SK-N-DZ (cell line): ENCODE measurements around the gene HKDC1.

ENCODE experiments used
- DNase-seq: peaks from one replicate; pipeline ENCODE4 v3.0.0-alpha.2; 2015; ENCODE audit warnings: low spot score

HKDC1 gene

DNA sequence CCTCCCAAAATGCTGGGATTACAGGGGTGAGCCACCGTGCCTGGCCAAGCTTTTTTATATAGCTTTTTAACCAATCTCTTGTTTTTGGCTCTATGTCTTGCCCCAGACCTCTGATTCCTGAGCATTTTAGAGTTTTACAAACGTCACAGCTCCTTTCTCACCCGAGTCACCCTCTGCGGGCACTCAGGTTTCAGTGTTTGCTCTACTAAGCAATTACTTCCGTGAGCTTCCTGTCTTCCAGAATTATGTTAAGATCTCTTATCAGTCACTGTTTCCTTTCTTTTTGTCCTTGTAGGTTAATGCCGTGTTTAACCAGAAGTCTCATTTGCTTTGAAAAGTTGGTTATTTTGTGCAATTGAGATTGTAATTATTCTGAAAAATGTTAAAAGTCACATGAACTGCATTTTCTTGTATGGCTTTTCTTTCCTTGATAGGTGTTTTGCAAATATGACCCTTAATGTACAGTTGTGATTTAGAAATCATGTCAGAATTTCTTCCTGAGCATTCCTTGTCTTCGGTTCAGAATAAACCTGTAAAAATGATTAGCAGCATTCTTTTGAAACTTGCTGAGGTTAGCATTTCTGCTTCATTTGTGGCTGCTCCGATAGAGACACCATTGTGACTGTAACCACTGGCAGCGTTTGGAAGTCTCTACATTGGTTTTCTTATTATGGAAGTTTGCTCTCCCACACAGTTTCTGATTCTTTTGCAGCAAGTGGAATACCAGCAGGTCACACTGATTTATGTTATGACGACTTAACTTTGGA is 4.5 kb upstream of the HKDC1 start:
- DNase-seq, result no peak

DNA sequence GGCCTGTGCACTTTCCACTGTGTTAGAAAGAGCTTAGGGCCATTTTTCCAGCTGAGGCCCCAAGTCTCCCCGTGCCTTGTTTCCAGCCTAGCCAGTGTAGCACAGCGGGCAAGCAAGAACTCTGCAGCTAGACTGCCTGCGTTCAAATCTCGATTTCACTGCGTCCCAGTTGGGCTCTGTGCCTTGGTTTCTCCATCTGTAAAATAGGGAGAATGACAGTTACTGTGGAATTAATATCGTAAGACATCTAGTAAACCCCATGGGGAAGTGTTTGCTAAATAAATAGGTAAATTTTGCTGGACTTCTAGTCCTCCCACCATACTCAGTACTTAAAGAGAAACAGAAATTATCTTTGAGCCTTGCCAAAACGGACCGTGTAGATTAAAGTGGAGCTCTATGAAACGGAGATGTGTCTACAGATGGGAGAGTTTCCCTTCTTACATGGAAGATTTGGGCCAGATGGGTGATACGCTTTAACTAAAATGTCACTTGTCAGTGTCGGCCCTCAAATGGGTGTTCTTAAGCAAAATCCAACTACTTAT is 3.5 kb upstream of the HKDC1 start:
- DNase-seq, result no peak

DNA sequence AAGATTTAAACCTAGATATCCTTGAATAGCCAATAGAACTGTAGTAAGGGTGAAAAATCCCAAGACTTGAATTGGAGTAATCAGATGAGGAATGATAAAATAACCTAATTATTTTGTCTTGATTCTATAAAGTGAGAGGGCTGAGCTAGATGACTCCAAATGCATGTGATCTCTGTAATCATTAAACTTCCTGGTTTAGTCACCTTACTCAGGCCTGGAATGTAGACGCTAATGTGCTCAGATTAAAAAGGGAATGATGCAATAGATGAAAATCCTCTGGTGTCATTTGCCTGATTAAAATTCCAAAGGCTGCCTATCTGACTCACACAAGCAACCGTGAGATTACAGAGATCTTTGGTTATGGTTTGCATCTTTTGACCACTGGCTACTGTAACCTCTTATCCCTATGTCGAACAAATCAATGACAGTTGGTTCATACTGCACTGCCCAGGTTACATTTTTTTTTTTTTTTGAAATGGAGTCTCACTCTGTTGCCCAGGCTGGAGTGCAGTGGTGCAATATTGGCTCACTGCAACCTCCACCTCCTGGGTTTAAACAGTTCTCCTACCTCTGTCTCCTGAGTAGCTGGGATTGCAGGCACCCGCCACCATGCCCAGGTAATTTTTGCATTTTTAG is 2.9 kb upstream of the HKDC1 start:
- no peak for DNase-seq

DNA sequence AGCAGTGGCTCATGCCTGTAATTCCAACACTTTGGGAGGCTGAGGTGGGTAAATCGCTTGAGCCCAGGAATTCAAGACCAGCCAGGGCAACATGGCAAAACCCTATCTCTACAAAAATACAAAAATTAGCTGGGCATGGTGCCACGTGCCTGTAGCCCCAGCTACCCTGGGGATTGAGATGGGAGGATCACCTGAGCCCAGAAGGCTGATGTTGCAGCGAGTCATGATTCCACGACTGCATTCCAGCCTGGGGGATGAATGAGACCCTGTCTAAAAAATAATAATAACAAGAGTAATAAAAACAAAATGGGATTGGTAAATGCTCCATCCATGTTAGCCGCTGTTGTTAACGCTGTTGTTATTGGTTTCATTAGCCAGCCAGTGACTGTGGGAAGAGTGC is 1.3 kb upstream of the HKDC1 start:
- no peak for DNase-seq

DNA sequence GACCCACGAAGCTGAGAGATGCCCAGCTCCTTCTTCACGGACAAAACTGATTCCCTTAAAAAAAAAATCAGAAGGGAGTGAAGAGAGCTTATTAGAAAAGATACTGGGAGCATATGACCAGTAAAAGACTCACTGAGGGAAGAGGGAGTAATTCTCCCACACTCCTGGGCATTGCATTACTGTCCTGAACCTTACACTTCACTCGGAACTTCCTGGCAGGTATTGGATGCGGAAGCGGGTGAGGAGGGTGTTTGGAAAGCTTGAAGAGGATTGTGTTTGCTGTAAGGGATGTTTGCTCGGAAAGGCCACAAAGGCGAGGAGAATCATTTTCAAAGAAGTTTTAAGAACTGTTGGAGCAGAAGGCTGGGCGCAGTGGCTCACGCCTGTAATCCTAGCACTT is 375 bp downstream of the HKDC1 start:
- DNase-seq, result no peak

DNA sequence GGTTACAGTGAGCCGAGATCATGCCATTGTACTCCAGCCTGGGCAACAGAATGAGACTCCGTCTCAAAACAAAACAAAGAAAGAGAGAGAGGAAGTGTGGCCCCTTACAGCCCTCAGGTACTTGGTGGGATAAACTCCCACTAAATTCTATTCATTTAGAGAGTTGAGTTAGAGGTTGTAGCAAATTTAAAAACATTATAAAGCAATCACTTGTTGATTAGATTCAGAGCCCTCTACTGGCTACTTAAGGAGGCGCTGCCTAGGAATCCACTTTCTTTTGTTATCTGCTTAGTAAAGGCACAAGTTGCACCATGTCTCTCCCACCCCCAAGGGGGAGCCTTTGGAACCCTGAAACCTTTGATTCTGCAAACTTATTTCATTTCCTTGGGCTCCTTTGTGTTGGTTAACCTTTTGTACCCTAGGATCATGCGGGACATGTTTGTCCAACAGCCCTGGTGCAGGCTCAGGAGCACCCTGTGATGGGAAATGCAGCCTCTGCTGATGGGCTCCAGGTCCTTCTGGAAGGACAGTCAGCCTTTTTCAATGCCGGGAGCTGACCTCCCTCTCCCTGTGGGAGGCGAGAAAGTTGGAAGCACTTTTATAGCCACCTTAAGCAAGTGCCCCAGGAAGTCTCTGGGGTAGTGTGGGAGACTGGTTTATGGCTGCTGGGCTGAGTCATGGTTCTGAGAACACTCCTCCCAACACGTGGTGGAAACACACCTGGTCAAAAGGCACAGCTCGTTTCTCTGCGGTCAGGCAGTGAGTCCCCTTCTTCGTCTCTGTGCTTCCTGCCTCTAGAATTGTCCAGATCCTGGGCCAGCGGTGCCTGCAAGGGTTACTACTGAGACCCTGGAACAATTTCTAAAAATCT is 2.3 kb downstream of the HKDC1 start:
- peak; percentile 46 for DNase-seq

DNA sequence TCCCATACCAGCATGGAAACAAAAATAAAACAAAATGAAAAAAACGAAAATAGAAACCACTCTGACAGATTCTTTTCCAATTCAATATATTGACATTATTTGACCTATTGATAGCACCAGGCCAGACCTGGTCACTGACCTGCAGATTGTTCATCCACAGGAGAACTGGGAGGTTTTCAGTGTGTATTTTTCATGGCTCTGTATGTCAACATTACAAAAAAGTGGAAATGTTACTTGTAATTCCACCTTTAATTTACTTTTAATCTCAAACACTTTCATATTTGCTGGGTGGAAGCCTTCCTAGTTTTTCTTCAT is 2.9 kb downstream of the HKDC1 start:
- no peak for DNase-seq

DNA sequence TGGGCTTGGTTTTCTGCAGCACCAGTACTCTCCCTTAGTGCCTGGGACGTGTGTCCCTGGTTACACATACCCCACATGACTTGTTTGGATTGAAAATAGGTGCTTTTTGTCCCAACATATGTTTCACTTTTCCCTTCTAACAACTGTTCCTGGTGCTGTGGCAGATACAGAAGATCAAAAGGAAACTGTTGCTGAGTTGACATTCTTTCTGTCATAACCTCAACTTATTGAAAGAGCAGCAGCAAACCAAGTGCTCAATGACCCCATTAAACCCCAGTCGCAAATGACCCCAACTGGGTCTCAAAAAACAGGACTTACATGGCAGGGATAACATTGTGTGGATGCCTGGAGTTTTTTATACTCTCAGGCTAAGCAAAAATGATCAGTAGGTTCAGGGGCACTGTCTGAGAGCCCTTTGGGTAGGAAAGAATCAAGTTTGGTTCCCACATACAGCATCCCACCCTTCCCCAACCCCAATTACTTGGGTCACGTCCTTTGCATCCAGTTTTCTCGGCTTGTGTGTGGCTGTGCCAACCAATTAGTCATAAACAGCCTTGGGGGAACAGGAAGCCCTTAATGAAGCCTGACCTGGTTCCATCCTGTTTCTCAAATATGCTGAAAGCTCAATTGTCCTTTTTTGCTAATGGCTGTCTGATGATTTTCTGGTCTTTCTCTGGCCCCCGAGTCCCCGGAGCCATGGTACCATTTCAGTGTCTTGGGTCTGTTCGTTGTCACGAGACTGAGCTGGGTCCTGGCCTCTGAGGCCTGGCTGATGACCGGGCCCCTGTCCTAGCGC is 4.9 kb downstream of the HKDC1 start:
- no peak for DNase-seq

DNA sequence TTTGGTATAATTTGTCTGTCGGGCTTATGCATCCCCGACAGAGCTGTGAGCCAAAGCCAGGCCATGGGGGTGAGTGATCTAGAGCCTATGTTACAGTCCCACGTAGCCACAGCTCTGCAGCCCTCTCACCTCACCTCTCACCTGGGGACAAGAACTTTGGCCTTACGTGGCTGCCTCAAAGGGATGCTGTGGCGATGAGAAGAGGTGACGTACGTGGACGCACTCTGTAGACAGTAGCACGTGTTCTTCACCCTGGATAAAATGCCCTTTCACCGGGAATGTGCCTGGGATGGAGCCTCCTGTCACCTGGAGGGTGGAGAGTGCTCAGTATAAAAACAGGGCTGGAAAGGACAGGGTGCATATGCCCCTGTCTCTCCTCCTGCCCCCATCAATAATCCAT is 5.5 kb downstream of the HKDC1 start:
- no peak for DNase-seq

DNA sequence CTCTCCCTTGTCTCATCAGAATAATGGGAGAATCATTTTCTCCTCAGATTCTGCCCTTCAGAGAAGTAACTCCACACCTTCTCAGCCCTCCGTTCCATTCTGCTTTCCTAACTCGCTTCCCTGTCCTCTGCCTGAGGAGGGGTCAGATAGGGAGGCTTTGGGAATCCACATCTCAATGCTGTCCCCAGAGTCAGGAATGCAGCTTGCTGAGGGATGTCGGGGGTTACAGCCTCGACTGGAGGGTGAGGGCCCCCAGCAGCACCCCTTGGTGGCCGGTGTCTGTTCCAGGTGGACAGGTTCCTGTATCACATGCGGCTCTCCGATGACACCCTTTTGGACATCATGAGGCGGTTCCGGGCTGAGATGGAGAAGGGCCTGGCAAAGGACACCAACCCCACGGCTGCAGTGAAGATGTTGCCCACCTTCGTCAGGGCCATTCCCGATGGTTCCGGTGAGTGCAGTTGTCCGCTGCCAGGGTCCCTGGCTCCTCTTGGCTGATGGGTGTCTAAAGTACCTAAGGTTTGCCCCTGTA is 6.9 kb downstream of the HKDC1 start:
- DNase-seq, result no peak

DNA sequence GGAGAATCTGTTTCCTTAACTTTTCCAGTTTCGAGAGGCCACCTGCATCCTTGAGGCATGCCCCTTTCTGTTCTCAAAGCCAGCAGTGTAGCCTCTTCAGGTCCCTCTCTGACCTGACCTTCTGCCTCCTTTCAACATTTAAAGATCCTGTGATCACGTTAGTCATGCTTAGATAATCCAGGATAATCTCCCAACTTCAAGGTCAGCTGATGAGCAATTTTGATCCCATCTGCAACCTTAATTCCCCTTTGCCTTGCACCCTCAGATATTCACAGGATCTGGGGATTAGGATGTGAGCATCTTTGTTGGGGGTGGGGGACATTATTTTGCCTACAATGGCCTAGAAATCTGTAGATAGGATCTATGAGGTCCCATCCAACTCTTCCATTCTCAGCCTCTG is 8.0 kb downstream of the HKDC1 start:
- no peak for DNase-seq

DNA sequence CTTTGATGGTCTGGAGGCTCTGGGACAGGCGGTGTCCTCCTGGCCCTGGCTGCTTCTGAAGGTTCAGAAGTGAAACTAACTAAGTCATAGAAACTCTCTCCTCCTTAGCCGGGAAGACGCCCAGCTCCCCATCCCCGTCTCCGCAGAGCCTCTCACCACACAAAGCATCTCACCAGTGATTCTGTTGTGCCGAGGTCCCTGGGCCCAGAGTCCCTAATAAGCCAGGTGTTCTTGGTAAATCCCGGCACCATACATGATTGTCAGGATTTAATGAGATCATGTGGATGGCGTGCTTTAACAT is 9.4 kb downstream of the HKDC1 start:
- DNase-seq, result no peak

DNA sequence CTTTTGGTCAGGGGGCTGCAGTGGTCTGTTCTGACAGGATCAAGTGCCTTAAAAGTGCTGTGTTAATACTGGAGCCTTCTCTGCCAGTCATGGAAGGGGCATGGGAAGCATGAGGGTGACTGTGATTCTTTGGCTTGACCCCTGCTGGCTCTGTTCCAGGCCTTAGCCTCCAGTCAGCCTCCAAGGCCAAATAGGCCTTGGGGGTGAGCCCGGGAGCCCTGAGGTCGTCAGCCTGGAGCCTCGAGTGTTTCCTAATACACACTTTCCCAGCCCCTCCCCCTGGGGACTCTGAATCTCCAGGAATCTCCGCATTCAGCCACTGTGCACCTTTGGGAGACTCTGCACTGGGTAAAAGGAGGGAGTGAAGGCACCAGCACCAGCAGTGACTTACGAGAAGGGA is 10.0 kb downstream of the HKDC1 start:
- DNase-seq, result no peak

DNA sequence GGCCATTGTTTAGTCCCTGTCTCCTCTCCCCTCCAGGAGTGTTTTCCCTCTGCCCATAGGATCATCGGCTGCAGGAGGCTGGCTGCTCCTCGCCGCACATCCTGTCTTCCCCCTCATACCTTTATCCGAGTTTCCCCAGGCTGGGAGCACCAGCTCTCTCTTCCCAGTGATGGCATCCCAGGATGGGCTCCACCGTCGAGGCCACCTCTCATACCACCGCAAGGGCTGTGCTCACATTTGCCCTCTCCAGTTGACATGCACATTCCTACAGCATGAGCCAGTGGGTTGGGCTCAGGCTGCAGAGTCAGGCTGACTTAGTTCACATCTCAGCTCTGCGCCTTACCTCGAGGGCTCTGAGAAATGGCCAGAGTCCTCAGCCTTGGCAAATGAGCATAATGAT is 12.1 kb downstream of the HKDC1 start:
- no peak for DNase-seq

DNA sequence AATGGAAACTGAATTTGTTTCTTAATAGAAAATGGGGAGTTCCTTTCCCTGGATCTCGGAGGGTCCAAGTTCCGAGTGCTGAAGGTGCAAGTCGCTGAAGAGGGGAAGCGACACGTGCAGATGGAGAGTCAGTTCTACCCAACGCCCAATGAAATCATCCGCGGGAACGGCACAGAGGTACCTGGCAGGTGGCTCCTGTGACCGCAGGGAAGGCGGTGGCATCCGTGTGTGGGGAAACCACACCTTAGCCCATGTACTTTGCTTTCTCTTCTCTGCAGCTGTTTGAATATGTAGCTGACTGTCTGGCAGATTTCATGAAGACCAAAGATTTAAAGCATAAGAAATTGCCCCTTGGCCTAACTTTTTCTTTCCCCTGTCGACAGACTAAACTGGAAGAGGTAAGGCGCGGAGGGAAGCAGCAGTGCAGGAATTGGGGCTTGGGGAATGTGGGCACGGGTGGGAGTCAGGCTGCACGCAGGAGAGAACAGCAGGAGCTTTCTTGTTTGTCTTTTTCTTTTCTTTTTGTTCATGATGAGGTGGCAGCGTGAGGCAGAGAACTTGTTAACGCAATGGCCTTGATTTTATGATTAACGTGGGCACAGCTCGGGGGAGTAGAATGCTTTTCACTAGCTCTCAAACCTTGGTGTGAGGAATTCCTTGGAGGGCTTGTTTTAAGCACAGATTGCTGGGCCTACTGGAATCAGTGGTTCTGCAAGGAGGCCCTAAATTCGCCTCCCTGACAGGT is 12.8 kb downstream of the HKDC1 start:
- DNase-seq, result no peak

DNA sequence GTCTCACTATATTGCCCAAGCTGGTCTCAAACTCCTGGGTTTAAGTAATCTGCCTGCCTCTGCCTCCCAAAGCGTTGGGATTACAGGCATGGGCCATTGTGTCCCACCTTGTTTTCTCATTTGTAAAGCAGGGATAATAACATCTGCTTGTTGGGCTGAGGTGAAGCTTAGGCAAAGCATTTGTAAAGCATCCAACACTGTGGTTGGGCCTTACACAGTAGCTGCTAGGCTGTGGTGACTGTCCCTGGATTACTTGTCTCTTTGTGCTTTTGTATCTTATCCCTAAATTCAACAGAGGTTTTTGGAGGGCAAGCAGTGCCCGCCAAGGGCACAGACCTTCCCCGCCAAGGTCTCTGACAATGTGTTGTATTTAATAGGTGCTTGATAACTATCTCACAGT is 14.3 kb downstream of the HKDC1 start:
- DNase-seq, result no peak

DNA sequence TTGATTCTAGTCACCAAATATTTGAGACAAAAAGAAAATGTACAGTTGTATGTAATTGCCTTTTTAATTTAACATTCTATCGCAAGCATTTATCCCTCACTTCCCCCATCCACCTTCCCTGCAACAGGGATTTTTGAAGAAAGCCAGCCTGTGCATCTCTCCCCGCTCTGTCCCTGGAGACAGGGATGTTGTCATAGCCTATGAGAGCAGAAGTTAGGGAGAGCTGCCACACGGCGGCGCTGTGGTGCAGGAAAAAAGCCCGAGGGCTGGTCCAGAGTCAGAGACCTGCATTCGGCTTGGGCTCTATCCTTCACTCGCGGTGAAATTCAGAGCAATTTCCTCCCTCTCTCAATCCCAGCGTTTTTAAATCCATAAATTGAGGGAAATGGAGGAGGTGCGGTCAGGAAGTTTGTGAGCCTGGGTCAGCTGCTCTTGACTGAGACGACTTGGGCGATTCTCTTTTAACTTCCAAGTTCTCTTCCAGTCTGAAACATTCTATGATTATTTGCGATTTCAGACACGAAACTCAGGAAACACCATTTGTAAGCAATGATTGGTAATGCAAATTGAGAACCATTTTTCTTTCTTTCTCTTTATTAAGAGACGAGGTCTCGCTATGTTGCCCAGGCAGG is 17.5 kb downstream of the HKDC1 start:
- DNase-seq, result peak; percentile 83

DNA sequence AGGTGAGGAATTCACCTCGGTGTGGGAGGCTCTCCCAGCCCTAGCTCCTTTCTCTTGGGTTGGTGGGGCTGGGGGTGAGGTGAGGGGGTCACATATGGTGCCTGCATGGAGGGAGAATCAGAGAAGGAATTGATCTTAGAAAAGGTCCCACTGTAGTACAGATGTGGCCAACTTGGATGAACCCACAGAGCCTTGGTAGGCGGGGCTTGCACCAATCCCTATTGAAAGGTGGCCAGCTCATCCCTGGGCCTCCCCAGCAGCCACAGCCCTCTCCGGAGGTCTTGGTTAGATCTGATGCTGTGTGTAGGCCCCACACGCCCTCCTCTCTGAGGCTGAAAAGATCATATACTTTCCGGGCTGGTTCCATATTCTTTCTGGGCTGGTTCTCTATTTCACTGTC is 19.0 kb downstream of the HKDC1 start:
- no peak for DNase-seq

DNA sequence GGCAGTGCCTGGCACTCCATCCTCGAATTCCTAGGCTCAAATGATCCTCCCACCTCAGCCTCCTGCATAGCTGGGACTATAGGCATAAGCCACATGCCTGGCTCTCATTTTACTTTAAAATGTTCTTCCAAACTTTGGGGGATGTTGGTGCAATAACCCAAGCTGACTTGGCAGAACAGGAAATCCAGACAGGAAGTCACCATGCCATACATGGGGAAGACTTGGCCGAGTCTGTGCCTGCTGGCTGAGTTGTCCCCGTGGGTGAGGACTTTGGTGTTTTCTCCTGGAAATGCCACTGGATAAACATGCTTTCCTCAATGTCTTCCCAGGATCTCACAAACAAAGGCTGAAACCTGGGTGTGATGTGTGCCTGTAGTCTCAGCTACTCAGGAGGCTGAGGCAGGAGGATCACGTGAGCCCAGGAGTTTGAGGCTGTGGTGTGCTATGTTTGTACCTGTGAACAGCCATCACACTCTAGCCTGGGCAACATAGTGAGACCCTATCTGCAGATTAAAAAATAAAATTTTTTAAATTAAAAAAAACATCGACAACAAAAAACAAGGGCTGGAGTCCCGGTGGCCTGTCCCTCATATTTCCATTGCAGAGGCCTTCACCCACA is 19.8 kb downstream of the HKDC1 start:
- no peak for DNase-seq

DNA sequence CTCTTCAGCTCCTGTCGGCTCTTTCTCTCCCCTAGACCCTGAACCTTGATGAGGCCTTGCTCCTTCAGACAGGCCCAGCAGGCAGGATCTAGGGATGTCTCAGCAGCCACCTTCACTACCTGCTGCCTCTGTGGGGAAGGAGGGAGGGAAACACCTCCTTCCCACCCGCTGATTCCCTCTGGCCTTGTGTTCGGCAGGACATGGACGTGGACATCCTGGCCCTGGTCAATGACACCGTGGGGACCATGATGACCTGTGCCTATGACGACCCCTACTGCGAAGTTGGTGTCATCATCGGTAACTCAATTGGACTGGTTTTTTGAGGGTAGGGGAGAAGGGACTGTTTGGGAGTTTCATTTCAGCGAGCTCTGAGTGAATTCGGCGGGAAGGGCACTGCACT is 20.3 kb downstream of the HKDC1 start:
- no peak for DNase-seq
